ENCODE results near the gene DNASE1. TPM values are rescaled to one million over a fixed set of nuclear protein-coding genes. Genes with fewer than 3 reads are reported as not detected.

DNASE1 gene
- total and polyA plus RNA-seq, 9 of the 15 experiments (the other 6 are each of a cell fraction or from before 2014, with no cell fraction given): 0.53 to 10.1 (median 5.9) TPM

DNA sequence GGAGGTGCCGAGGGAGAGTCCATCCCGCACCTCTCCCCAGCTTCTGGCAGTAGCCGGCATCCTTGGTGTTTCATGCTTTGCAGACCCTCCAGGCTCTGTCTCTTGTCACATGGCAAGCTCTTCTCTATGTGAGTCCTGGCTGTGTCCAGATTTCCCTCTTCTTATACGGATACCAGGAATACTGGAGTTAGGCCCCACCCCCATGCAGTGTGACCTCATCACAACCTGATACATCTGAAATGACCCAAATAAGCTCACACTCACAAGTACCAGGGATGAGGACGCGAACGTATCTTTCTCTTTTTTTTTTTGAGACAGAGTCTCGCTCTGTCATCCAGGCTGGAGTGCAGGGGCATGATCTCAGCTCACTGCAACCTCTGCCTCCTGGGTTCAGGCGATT lies 39.6 kb downstream of the DNASE1 start (continued):
- TF ChIP-seq, protein P1, sequence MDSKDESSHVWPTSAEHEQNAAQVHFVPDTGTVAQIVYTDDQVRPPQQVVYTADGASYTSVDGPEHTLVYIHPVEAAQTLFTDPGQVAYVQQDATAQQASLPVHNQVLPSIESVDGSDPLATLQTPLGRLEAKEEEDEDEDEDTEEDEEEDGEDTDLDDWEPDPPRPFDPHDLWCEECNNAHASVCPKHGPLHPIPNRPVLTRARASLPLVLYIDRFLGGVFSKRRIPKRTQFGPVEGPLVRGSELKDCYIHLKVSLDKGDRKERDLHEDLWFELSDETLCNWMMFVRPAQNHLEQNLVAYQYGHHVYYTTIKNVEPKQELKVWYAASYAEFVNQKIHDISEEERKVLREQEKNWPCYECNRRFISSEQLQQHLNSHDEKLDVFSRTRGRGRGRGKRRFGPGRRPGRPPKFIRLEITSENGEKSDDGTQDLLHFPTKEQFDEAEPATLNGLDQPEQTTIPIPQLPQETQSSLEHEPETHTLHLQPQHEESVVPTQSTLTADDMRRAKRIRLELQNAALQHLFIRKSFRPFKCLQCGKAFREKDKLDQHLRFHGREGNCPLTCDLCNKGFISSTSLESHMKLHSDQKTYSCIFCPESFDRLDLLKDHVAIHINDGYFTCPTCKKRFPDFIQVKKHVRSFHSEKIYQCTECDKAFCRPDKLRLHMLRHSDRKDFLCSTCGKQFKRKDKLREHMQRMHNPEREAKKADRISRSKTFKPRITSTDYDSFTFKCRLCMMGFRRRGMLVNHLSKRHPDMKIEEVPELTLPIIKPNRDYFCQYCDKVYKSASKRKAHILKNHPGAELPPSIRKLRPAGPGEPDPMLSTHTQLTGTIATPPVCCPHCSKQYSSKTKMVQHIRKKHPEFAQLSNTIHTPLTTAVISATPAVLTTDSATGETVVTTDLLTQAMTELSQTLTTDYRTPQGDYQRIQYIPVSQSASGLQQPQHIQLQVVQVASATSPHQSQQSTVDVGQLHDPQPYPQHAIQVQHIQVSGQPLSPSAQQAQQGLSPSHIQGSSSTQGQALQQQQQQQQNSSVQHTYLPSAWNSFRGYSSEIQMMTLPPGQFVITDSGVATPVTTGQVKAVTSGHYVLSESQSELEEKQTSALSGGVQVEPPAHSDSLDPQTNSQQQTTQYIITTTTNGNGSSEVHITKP (IDR thresholded peaks at IDR 0.05; ENCODE audit: partially characterized antibody): no peak
- TF ChIP-seq ZFPM2 (CRISPR knock-in tag; IDR thresholded peaks at IDR 0.05): no peak

- ChIA-PET CTCF (ENCODE audit: low intra/inter-chr PET ratio) (no interaction called here), POLR2A (interaction anchor here (1.2 to 2.1 kb wide), 4 partner anchors 9 to 183 kb away, joined by 4 to 9 read pairs (median 6); partner anchors contain the start of gene TRAP1)
- no peak overlapping the region for H3K4me2 ChIP-seq (ENCODE audit: insufficient read depth, low read length)
- WGBS (ENCODE audit: insufficient coverage, low coverage, missing lambda C conversion rate): 94% methylated on average over 17 of the region's 19 CpGs
- peak overlapping the region in 1 of 2 experiments; percentile 32; a peak in 1 of 4 replicates for H3K9ac ChIP-seq (ENCODE audit: insufficient read depth in 1 of 2, low read depth in 2 of 2, low read length in 2 of 2)
- intact Hi-C loops (cut with micrococcal nuclease) (no loop called here), in situ Hi-C loops (cut with MboI) (no loop called here)
- H3K4me1 ChIP-seq (replicated peaks in 1 of 2; ENCODE audit: control insufficient read depth in 2 of 2, insufficient read depth in 2 of 2, low read length in 2 of 2): peaks cover 16 to 32% of the 10 kb centered on the region in 2 experiments; a peak in 4 of 5 replicates
- FAIRE-seq (no peak), ATAC-seq (no peak), DNase-seq (ENCODE audit: extremely low read depth in 1 of 4, low spot score in 3 of 4) (no peak)
- BruUV-seq (replicated peaks): no TSS peak
- H3K79me2 ChIP-seq (ENCODE audit: control insufficient read depth, insufficient read depth, low read length): peaks cover 83% of the 10 kb centered on the region
- no peak overlapping the region; the same call in 2 of the 3 replicates for H3K27ac ChIP-seq (ENCODE audit: extremely low read depth, low read depth, low read length)
- H3K9me1 ChIP-seq (ENCODE audit: control insufficient read depth, insufficient read depth, low read length): no peaks in the 10 kb centered on the region
- H3K36me3 ChIP-seq (ENCODE audit: control insufficient read depth, insufficient read depth, low read length): peaks cover 60% of the 10 kb centered on the region; the same call in 2 of the 3 replicates
- H3K27me3 ChIP-seq (ENCODE audit: control insufficient read depth in 2 of 2, insufficient read depth in 2 of 2, low read length in 2 of 2): no peaks in the 10 kb centered on the region
- H2AFZ ChIP-seq (ENCODE audit: low read depth, low read length): no peak overlapping the region
- peaks cover 24% of the 10 kb centered on the region for H4K20me1 ChIP-seq (replicated peaks; ENCODE audit: control insufficient read depth, insufficient read depth, low read length)
- H3K4me3 ChIP-seq: no peak overlapping the region
- no peaks in the 10 kb centered on the region for H3K9me3 ChIP-seq (replicated peaks; ENCODE audit: control insufficient read depth, insufficient read depth, low read depth, low read length)
- TF ChIP-seq, protein P2, sequence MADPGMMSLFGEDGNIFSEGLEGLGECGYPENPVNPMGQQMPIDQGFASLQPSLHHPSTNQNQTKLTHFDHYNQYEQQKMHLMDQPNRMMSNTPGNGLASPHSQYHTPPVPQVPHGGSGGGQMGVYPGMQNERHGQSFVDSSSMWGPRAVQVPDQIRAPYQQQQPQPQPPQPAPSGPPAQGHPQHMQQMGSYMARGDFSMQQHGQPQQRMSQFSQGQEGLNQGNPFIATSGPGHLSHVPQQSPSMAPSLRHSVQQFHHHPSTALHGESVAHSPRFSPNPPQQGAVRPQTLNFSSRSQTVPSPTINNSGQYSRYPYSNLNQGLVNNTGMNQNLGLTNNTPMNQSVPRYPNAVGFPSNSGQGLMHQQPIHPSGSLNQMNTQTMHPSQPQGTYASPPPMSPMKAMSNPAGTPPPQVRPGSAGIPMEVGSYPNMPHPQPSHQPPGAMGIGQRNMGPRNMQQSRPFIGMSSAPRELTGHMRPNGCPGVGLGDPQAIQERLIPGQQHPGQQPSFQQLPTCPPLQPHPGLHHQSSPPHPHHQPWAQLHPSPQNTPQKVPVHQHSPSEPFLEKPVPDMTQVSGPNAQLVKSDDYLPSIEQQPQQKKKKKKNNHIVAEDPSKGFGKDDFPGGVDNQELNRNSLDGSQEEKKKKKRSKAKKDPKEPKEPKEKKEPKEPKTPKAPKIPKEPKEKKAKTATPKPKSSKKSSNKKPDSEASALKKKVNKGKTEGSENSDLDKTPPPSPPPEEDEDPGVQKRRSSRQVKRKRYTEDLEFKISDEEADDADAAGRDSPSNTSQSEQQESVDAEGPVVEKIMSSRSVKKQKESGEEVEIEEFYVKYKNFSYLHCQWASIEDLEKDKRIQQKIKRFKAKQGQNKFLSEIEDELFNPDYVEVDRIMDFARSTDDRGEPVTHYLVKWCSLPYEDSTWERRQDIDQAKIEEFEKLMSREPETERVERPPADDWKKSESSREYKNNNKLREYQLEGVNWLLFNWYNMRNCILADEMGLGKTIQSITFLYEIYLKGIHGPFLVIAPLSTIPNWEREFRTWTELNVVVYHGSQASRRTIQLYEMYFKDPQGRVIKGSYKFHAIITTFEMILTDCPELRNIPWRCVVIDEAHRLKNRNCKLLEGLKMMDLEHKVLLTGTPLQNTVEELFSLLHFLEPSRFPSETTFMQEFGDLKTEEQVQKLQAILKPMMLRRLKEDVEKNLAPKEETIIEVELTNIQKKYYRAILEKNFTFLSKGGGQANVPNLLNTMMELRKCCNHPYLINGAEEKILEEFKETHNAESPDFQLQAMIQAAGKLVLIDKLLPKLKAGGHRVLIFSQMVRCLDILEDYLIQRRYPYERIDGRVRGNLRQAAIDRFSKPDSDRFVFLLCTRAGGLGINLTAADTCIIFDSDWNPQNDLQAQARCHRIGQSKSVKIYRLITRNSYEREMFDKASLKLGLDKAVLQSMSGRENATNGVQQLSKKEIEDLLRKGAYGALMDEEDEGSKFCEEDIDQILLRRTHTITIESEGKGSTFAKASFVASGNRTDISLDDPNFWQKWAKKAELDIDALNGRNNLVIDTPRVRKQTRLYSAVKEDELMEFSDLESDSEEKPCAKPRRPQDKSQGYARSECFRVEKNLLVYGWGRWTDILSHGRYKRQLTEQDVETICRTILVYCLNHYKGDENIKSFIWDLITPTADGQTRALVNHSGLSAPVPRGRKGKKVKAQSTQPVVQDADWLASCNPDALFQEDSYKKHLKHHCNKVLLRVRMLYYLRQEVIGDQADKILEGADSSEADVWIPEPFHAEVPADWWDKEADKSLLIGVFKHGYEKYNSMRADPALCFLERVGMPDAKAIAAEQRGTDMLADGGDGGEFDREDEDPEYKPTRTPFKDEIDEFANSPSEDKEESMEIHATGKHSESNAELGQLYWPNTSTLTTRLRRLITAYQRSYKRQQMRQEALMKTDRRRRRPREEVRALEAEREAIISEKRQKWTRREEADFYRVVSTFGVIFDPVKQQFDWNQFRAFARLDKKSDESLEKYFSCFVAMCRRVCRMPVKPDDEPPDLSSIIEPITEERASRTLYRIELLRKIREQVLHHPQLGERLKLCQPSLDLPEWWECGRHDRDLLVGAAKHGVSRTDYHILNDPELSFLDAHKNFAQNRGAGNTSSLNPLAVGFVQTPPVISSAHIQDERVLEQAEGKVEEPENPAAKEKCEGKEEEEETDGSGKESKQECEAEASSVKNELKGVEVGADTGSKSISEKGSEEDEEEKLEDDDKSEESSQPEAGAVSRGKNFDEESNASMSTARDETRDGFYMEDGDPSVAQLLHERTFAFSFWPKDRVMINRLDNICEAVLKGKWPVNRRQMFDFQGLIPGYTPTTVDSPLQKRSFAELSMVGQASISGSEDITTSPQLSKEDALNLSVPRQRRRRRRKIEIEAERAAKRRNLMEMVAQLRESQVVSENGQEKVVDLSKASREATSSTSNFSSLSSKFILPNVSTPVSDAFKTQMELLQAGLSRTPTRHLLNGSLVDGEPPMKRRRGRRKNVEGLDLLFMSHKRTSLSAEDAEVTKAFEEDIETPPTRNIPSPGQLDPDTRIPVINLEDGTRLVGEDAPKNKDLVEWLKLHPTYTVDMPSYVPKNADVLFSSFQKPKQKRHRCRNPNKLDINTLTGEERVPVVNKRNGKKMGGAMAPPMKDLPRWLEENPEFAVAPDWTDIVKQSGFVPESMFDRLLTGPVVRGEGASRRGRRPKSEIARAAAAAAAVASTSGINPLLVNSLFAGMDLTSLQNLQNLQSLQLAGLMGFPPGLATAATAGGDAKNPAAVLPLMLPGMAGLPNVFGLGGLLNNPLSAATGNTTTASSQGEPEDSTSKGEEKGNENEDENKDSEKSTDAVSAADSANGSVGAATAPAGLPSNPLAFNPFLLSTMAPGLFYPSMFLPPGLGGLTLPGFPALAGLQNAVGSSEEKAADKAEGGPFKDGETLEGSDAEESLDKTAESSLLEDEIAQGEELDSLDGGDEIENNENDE (IDR thresholded peaks at IDR 0.05; ENCODE audit: low read depth, low read length): no peak
- no peak for TF ChIP-seq L3MBTL2 (IDR thresholded peaks at IDR 0.05)
These were observed 41.3 kb downstream of the DNASE1 start for GRCh38 chr16:3695610-3696369.
